BLaER1 (cell line): ENCODE results near the gene LPP.

Experiments used
- H3K27ac ChIP-seq: shearing (Covaris generic); formaldehyde crosslinking; 2 replicates; pipeline ENCODE4 v1.8.1; 2022
- H3K27me3 ChIP-seq: shearing (Covaris generic); formaldehyde crosslinking; 2 replicates; pipeline ENCODE4 v1.8.1; 2022
- H3K36me3 ChIP-seq: shearing (Covaris generic); formaldehyde crosslinking; 2 replicates; pipeline ENCODE4 v1.8.1; 2022
- H3K4me1 ChIP-seq: shearing (Covaris generic); formaldehyde crosslinking; 2 replicates; pipeline ENCODE4 v1.8.1; 2022
- H3K4me2 ChIP-seq: shearing (Covaris generic); formaldehyde crosslinking; 2 replicates; pipeline ENCODE4 v1.8.1; 2022
- H3K4me3 ChIP-seq: shearing (Covaris generic); formaldehyde crosslinking; 2 replicates; pipeline ENCODE4 v1.8.1; 2022
- H3K9ac ChIP-seq: shearing (Covaris generic); formaldehyde crosslinking; 2 replicates; pipeline ENCODE4 v1.8.1; 2022
- H3K9me3 ChIP-seq: shearing (Covaris generic); formaldehyde crosslinking; 2 replicates; pipeline ENCODE4 v1.8.1; 2022
- H4K20me1 ChIP-seq: shearing (Covaris generic); formaldehyde crosslinking; 2 replicates; pipeline ENCODE4 v1.8.1; 2022
- Cebpa-rat ChIP-seq: shearing (Covaris generic); IDR thresholded peaks from 2 replicates; pipeline ENCODE4 v1.8.1; 2022

Gene LPP

DNA sequence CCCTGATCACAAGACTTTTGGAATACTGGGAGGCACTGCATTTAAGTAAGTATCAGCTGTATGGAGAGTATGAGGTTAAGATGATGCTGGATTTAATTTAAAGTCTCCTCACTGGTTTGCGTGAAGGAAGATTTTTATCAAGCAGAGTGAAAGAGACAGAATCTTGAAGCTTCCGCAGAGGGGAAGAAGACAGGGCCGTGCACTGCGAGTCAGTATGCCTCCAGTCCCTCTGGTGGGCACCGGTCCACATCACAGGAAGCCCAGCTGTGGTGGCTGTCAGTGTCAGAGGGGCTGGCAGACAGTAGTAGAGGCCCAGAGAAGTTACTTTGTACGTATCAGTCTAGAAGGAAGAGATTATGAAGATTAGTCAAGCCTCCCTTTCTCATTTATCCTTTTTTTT is 638.8 kb downstream of the LPP start:
- Histone ChIP-seq H3K4me3 (no peak overlapping the region), H3K4me1 (peaks cover 9% of the 10 kb centered on the region), H3K27me3 (no peaks in the 10 kb centered on the region), H3K9me3 (no peaks in the 10 kb centered on the region), H3K36me3 (no peaks in the 10 kb centered on the region), H4K20me1 (no peaks in the 10 kb centered on the region), H3K27ac (no peak overlapping the region), H3K4me2 (no peak overlapping the region), H3K9ac (no peak overlapping the region)
- TF ChIP-seq Cebpa-rat: no peak

DNA sequence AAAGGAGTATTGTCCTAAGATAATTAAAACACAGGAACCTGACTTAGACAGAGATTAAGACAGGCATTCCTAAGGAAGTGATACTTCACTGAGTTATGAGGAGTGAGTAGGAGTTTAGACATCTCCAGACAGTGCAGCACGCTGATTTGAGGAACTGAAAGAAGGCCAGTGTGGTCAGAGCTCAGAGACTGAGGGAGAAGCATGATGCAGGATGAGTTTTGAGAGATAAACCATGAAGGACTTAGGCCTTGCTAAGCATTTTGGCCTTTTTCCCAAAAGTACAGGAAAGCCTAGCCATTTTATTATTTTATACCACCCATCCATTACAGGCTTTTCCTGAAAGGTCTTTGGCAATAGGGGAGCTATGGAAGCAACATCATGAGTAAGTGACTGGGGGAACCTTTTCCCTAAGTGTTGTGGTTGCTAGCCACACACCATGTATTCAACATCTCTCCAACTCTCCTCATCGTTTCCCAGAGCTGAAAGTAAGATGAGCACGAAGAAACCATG is 642.2 kb downstream of the LPP start:
- TF ChIP-seq Cebpa-rat: no peak
- Histone ChIP-seq H3K9ac (no peak overlapping the region), H3K9me3 (no peaks in the 10 kb centered on the region), H3K27me3 (no peaks in the 10 kb centered on the region), H4K20me1 (no peaks in the 10 kb centered on the region), H3K4me2 (no peak overlapping the region), H3K36me3 (no peaks in the 10 kb centered on the region), H3K4me3 (no peak overlapping the region), H3K27ac (no peak overlapping the region), H3K4me1 (peaks cover 13% of the 10 kb centered on the region)

DNA sequence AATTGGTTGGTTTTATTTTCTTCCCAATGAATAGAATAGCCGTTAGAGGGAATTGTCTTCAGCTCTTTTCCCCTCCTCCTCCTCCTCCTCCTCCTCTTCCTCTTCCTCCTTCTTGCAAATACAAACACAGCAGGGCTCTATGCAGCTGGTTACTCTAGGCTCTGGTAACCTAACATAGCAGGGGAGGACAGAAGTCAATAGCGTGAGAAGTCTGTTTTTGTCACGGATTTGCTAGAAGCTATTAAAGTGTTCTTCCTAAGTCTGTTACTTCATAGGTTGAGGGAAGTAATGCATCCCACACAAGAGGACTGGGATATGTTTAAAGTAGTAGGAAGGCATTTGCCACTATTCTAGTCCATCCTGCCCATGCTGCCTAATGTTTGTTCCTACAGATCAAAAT is 643.1 kb downstream of the LPP start:
- Histone ChIP-seq H3K4me1 (peaks cover 13% of the 10 kb centered on the region), H4K20me1 (no peaks in the 10 kb centered on the region), H3K9me3 (no peaks in the 10 kb centered on the region), H3K9ac (no peak overlapping the region), H3K36me3 (no peaks in the 10 kb centered on the region), H3K4me2 (no peak overlapping the region), H3K27me3 (no peaks in the 10 kb centered on the region), H3K27ac (no peak overlapping the region), H3K4me3 (no peak overlapping the region)
- TF ChIP-seq Cebpa-rat: no peak

DNA sequence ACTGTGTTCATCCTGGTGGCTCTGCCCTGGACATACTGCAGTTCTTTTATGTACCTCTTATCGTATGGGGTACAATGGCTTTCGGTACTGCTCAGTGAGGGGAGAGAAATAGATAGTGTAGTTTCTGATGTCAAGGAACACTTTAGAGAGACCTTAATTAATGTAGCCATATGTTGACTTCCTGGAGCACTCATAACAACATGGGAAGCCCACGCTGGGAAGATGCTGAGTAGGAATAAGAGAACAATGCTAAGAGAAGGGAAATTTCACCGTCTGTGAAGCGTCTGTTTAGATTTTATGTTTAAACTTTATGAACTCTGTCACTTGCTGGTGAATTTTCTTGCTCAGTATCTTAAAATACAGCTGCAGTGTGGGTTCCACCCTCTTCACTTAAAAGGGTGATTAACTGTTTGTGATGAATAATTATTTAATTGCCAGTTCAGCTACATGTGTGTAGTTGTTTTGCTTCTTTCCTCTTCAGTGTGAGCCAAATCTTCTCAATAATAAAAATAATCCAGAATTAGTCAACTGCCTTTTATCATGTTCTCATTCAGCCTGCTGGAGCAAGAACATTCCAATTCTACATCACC is 644.7 kb downstream of the LPP start:
- Histone ChIP-seq H3K9me3 (no peaks in the 10 kb centered on the region), H3K27me3 (no peaks in the 10 kb centered on the region), H3K4me1 (peaks cover 13% of the 10 kb centered on the region), H4K20me1 (no peaks in the 10 kb centered on the region), H3K4me3 (no peak overlapping the region), H3K9ac (no peak overlapping the region), H3K27ac (no peak overlapping the region), H3K4me2 (no peak overlapping the region), H3K36me3 (no peaks in the 10 kb centered on the region)
- no peak for TF ChIP-seq Cebpa-rat

DNA sequence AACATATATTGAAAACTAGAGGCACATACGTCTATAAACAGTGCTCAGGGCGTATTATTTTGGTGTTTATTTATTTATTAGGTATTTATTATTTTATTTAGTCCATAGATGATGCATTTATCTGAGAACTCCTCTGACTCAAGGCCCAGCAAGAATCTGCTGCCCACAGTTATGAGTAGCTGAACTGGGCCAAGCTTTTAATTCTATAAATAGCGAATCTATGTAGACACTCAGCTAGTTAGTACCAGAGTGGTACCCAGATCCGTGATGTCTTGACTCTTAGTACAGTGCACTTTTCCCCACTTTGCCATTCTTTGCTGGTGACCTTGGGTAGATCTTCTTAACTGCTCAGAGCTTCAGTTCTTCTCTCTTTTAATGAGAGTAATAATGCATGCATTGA is 647.4 kb downstream of the LPP start:
- no peak overlapping the region for H3K9ac ChIP-seq
- no peak for TF ChIP-seq Cebpa-rat
- no peaks in the 10 kb centered on the region for H3K9me3 ChIP-seq
- no peaks in the 10 kb centered on the region for H3K27me3 ChIP-seq
- H3K4me1 ChIP-seq: peaks cover 5% of the 10 kb centered on the region
- no peak overlapping the region for H3K27ac ChIP-seq
- no peaks in the 10 kb centered on the region for H3K36me3 ChIP-seq
- no peak overlapping the region for H3K4me2 ChIP-seq
- no peak overlapping the region for H3K4me3 ChIP-seq
- H4K20me1 ChIP-seq: no peaks in the 10 kb centered on the region

DNA sequence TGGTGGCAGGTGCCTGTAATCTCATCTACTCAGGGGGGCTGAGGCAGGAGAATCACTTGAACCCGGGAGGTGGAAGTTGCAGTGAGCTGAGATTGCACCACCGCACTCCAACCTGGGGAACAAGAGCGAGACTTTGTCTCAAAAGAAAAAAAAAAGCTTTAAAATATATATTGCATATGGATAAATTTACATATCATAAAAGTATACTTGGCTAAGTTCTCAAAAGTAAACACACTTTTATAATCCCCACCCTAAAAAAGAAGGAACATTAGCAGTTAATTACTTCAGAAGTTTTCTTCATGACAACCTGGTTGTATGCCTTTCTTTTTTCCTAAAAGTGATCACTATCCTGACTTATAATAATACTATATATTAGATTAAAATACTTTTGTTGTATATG is 648.7 kb downstream of the LPP start:
- TF ChIP-seq Cebpa-rat: no peak
- Histone ChIP-seq H3K27me3 (no peaks in the 10 kb centered on the region), H3K4me2 (no peak overlapping the region), H3K36me3 (no peaks in the 10 kb centered on the region), H3K4me3 (no peak overlapping the region), H3K27ac (no peak overlapping the region), H3K9ac (no peak overlapping the region), H3K4me1 (peaks cover 4% of the 10 kb centered on the region; the same call in 1 of the 2 replicates), H3K9me3 (peaks cover 9% of the 10 kb centered on the region), H4K20me1 (no peaks in the 10 kb centered on the region)

DNA sequence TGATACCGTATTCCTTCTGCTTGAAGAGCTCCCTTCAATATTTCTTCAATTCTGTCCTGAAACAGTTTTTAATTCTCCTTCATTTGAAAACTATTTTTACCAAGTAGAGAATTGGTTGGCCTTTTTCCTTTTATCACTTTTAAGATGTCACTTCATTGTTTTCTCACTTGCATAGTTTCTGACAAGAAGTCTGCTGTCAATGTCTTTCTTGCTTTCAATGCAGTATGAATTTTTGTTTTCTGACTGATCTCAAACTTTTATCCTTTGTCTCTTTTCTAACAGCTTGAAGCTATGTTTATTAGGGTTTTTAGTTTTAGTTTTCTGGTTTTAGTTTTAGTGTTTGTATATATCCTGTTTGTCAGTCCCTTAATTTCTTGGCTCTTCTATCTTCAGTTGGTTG is 653.0 kb downstream of the LPP start:
- H3K36me3 ChIP-seq: no peaks in the 10 kb centered on the region
- no peaks in the 10 kb centered on the region for H3K27me3 ChIP-seq
- no peak overlapping the region for H3K4me2 ChIP-seq
- no peaks in the 10 kb centered on the region for H4K20me1 ChIP-seq
- H3K27ac ChIP-seq: no peak overlapping the region
- H3K9me3 ChIP-seq: peaks cover 22% of the 10 kb centered on the region
- TF ChIP-seq Cebpa-rat: no peak
- no peak overlapping the region for H3K9ac ChIP-seq
- no peak overlapping the region for H3K4me3 ChIP-seq
- H3K4me1 ChIP-seq: no peaks in the 10 kb centered on the region

DNA sequence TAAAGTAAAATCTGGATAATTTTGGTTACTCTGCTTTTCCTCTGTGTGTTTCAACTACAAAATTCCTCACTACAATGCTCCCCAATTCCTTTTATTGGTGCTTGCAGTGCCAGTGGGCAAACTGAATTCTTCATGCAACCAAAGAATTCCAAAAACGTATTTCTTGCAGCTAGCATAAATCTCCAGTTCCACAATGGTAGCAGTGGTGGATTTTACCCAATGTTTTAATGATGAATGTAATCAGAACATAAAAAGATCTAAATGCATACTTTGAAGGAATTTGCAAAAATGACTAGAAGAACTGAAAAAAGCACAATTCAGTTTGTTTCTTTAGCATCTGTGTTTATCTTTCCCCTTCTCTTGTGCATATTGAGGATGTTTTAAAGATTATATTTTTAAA is 658.2 kb downstream of the LPP start:
- H3K4me3 ChIP-seq: no peak overlapping the region
- TF ChIP-seq Cebpa-rat: no peak
- H3K27ac ChIP-seq: no peak overlapping the region
- H3K4me2 ChIP-seq: no peak overlapping the region
- H3K27me3 ChIP-seq: no peaks in the 10 kb centered on the region
- no peaks in the 10 kb centered on the region for H3K4me1 ChIP-seq
- no peak overlapping the region for H3K9ac ChIP-seq
- no peaks in the 10 kb centered on the region for H3K36me3 ChIP-seq
- H4K20me1 ChIP-seq: no peaks in the 10 kb centered on the region
- H3K9me3 ChIP-seq: peaks cover 17% of the 10 kb centered on the region

DNA sequence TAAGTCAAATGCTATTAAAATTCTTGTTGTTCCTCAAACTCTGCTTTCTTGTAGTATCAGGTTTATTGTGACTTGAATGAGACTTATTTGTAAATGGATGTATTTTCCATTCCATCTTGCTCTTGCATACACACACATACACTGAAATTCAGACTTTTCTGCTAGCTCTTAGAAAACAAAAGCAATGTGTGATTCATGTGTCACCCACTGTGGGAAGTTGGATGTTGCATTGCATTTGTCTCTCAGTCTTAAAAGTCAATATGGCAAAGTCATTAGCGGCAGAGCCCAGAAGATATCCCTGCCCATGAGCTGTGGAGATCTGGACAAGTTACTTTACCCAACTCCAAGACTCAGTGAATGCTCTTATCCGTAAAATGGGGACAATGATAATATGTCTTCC is 660.6 kb downstream of the LPP start:
- no peaks in the 10 kb centered on the region for H3K4me1 ChIP-seq
- no peak overlapping the region for H3K27ac ChIP-seq
- no peak overlapping the region for H3K4me3 ChIP-seq
- H3K9ac ChIP-seq: no peak overlapping the region
- H3K4me2 ChIP-seq: no peak overlapping the region
- no peaks in the 10 kb centered on the region for H3K27me3 ChIP-seq
- H4K20me1 ChIP-seq: no peaks in the 10 kb centered on the region
- TF ChIP-seq Cebpa-rat: no peak
- no peaks in the 10 kb centered on the region for H3K9me3 ChIP-seq
- no peaks in the 10 kb centered on the region for H3K36me3 ChIP-seq

DNA sequence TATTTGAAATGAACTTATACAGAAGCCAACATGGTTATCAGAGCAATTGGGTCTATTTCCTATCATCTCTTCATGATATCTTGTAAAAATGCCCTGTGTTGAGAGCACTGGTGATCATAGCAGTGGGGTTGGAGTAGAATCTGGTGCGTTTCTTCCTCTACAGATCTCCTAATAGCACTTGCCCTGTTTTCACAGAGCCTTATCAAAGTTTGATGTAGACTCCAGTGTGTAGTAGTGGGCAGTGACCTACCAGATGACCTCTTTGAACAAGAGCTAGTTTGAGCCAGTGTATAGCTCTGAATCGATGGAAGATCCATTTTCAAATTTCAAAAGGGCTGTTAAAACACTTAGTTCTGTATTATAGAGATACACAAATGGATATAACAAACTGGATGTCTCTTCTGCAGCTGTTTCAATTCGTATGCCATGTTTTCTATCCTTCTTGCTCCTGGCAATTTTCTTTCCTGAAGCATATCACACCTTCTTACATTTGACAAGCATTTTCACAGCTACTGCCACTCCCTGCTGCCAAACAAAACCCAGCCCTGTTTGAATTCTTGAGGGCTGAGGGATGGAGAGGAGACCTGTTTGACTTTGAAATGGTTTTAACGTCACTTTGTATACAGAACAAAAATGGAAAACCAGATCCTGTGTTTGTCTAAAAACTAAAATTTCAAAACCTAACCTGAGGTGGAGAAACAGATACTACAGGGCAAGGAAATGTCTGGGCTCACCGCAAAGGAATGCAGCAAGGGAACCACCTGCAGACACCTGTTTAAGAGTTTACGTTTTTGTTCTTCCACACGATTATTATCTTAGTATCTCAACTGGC is 663.4 kb downstream of the LPP start:
- Histone ChIP-seq H4K20me1 (no peaks in the 10 kb centered on the region), H3K9me3 (no peaks in the 10 kb centered on the region), H3K4me2 (no peak overlapping the region), H3K27me3 (no peaks in the 10 kb centered on the region), H3K4me1 (no peaks in the 10 kb centered on the region; the same call in 1 of the 2 replicates), H3K36me3 (no peaks in the 10 kb centered on the region), H3K27ac (no peak overlapping the region), H3K4me3 (no peak overlapping the region), H3K9ac (no peak overlapping the region)
- TF ChIP-seq Cebpa-rat: no peak
